Neural cell (in vitro differentiated cells): Measurements from ENCODE around the gene GINS2. TPM values are rescaled to one million over a fixed set of nuclear protein-coding genes. Genes with fewer than 3 reads are reported as not detected.

Experiments used
- H2AFZ ChIP-seq: fragments of 200-600, 300-800 bp; sonication (generic), shearing (Covaris generic); 2 replicates; pipeline ENCODE4 v1.6.0; 2014; ENCODE audit warnings: low read depth, mild to moderate bottlenecking, antibody characterized with exemption, low read length, moderate library complexity
- H3F3A ChIP-seq: fragments of 200-600 bp; shearing (Covaris generic); 2 replicates; pipeline ENCODE4 v1.6.1; 2016; ENCODE audit warnings: mild to moderate bottlenecking, moderate library complexity, mixed read lengths, antibody characterized with exemption, low read length; ENCODE audit not compliant: insufficient read depth, poor library complexity, severe bottlenecking
- H3K27ac ChIP-seq: fragments of 200-600, 300-800 bp; sonication (generic), shearing (Covaris generic); 2 replicates; pipeline ENCODE4 v1.5.1; 2014; ENCODE audit warnings: mild to moderate bottlenecking, low read length, moderate library complexity
- H3K27me3 ChIP-seq: fragments of 300-800, 200-600 bp; sonication (generic), shearing (Covaris generic); 2 replicates; pipeline ENCODE4 v1.6.0; 2014; ENCODE audit warnings: mild to moderate bottlenecking, low read depth, low read length, moderate library complexity; ENCODE audit not compliant: insufficient read depth
- H3K36me3 ChIP-seq: fragments of 300-800, 200-600 bp; sonication (generic), shearing (Covaris generic); 2 replicates; pipeline ENCODE4 v1.5.1; 2014; ENCODE audit warnings: mild to moderate bottlenecking, antibody characterized with exemption, low read length, moderate library complexity; ENCODE audit not compliant: insufficient read depth
- H3K4me2 ChIP-seq: fragments of 300-800, 200-600 bp; sonication (generic), shearing (Covaris generic); 2 replicates; pipeline ENCODE4 v1.6.0; 2014; ENCODE audit warnings: mild to moderate bottlenecking, low read length
- H3K4me3 ChIP-seq: fragments of 300-800, 200-600 bp; sonication (generic), shearing (Covaris generic); 2 replicates; pipeline ENCODE4 v1.5.1; 2014; ENCODE audit warnings: mild to moderate bottlenecking, low read length, moderate library complexity
- H3K79me2 ChIP-seq: fragments of 200-600 bp; shearing (Covaris generic); replicated peaks from 2 replicates; pipeline ENCODE4 v1.6.0; 2014; ENCODE audit warnings: mild to moderate bottlenecking, low read length, moderate library complexity; ENCODE audit not compliant: insufficient read depth
- H3K9ac ChIP-seq: fragments of 300-800, 200-600 bp; sonication (generic), shearing (Covaris generic); 2 replicates; pipeline ENCODE4 v1.6.1; 2016; ENCODE audit warnings: mild to moderate bottlenecking, low read length, mixed read lengths
- H3K9me2 ChIP-seq: fragments of 200-600 bp; shearing (Covaris generic); 2 replicates; pipeline ENCODE4 v1.6.1; 2016; ENCODE audit warnings: mild to moderate bottlenecking, low read length, mixed read lengths; ENCODE audit not compliant: insufficient read depth
- H3K9me3 ChIP-seq: fragments of 200-600, 300-800 bp; sonication (generic), shearing (Covaris generic); 2 replicates; pipeline ENCODE4 v1.6.1; 2016; ENCODE audit warnings: mild to moderate bottlenecking, mixed run types, low read length, moderate library complexity, mixed read lengths
- H4K20me1 ChIP-seq: fragments of 200-600 bp; shearing (Covaris generic); 2 replicates; pipeline ENCODE4 v1.6.1; 2016; ENCODE audit warnings: mild to moderate bottlenecking, mixed run types; ENCODE audit not compliant: insufficient read depth
- CTCF ChIP-seq: fragments of 450-650 bp; IDR thresholded peaks from 2 replicates; pipeline ENCODE4 v1.5.1; 2014; ENCODE audit warnings: antibody characterized with exemption, mild to moderate bottlenecking, moderate library complexity; ENCODE audit not compliant: poor library complexity, severe bottlenecking
- EP300 ChIP-seq: fragments of 450-650 bp; conservative IDR thresholded peaks from 2 replicates; pipeline ENCODE4 v1.6.1; 2014; ENCODE audit warnings: antibody characterized with exemption, mild to moderate bottlenecking, moderate library complexity; ENCODE audit not compliant: poor library complexity, severe bottlenecking
- EZH2 ChIP-seq: fragments of 200-600, 300-800 bp; shearing (Covaris generic), sonication (generic); IDR thresholded peaks from 2 replicates; pipeline ENCODE4 v1.6.1; 2014; ENCODE audit warnings: antibody characterized with exemption, low read length, borderline replicate concordance, mild to moderate bottlenecking; ENCODE audit not compliant: insufficient read depth, poor library complexity, severe bottlenecking
- MXI1 ChIP-seq: fragments of 450-650 bp; conservative IDR thresholded peaks from 2 replicates; pipeline ENCODE4 v1.6.1; 2014; ENCODE audit warnings: antibody characterized with exemption, mild to moderate bottlenecking; ENCODE audit not compliant: poor library complexity, severe bottlenecking
- POLR2AphosphoS5 ChIP-seq: IDR thresholded peaks from 2 replicates; pipeline ENCODE4 v1.6.1; 2012
- RAD21 ChIP-seq: fragments of 450-650 bp; conservative IDR thresholded peaks from 2 replicates; pipeline ENCODE4 v1.6.1; 2014; ENCODE audit warnings: antibody characterized with exemption, mild to moderate bottlenecking, moderate library complexity
- REST ChIP-seq: IDR thresholded peaks from 2 replicates; pipeline ENCODE4 v1.6.1; 2012; ENCODE audit warnings: borderline replicate concordance
- SMC3 ChIP-seq: fragments of 450-650 bp; conservative IDR thresholded peaks from 2 replicates; pipeline ENCODE4 v1.6.1; 2014; ENCODE audit warnings: antibody characterized with exemption, mild to moderate bottlenecking, moderate library complexity; ENCODE audit not compliant: poor library complexity
- TAF1 ChIP-seq: IDR thresholded peaks from 2 replicates; pipeline ENCODE4 v1.6.1; 2012; ENCODE audit warnings: low read depth
- polyA plus RNA-seq: library from polyadenylated mRNA; depleted of rRNA; stranded (reverse); fragments of >200 nt; gene quantifications from 2 replicates; pipeline ENCODE4 v1.2.3, GENCODE V29; 2014

The GINS2 gene
- polyA plus RNA-seq, 1 donor from 2014 or later, result 9.2 TPM

- no peak for TF ChIP-seq MXI1
- TF ChIP-seq POLR2AphosphoS5, result no peak
- Histone ChIP-seq H3K4me3 (no peak overlapping the region), H3K79me2 (peaks cover 29% of the 10 kb centered on the region), H3K36me3 (no peaks in the 10 kb centered on the region), H3K9ac (no peak overlapping the region), H4K20me1 (peaks cover 4% of the 10 kb centered on the region), H2AFZ (no peak overlapping the region), H3F3A (no peaks in the 10 kb centered on the region), H3K9me2 (no peaks in the 10 kb centered on the region), H3K27ac (no peak overlapping the region), H3K4me2 (no peak overlapping the region), H3K9me3 (no peaks in the 10 kb centered on the region), H3K27me3 (no peaks in the 10 kb centered on the region)
Observed at GRCh38 chr16:85636234-85636812, 52.4 kb downstream of the GINS2 start.

- H3K36me3 ChIP-seq, result no peaks in the 10 kb centered on the region
- H3K4me3 ChIP-seq, result no peak overlapping the region
- H3K9me3 ChIP-seq, result no peaks in the 10 kb centered on the region
- H3K27ac ChIP-seq, result no peak overlapping the region
- no peaks in the 10 kb centered on the region for H3K9me2 ChIP-seq
- no peak overlapping the region for H3K4me2 ChIP-seq
- H3K27me3 ChIP-seq, result no peaks in the 10 kb centered on the region
- peaks cover 4% of the 10 kb centered on the region for H4K20me1 ChIP-seq
- H3K79me2 ChIP-seq, result peaks cover 36% of the 10 kb centered on the region
- H3F3A ChIP-seq, result no peaks in the 10 kb centered on the region
- TF ChIP-seq RAD21 (no peak), SMC3 (no peak), MXI1 (no peak), CTCF (no peak), EZH2 (no peak), TAF1 (no peak), POLR2AphosphoS5 (no peak), REST (no peak), EP300 (no peak)
- no peak overlapping the region for H3K9ac ChIP-seq
- H2AFZ ChIP-seq, result no peak overlapping the region
Observed at GRCh38 chr16:85635545-85636140, 53.1 kb downstream of the GINS2 start.
